Kasumi-1 (cell line): ENCODE data around the gene ATOX1.

ENCODE experiments used
- DNase-seq, 2 experiments: peaks; one replicate each; lab custom pipeline; 2025; lab: John Stamatoyannopoulos, UW

The ATOX1 gene

DNA sequence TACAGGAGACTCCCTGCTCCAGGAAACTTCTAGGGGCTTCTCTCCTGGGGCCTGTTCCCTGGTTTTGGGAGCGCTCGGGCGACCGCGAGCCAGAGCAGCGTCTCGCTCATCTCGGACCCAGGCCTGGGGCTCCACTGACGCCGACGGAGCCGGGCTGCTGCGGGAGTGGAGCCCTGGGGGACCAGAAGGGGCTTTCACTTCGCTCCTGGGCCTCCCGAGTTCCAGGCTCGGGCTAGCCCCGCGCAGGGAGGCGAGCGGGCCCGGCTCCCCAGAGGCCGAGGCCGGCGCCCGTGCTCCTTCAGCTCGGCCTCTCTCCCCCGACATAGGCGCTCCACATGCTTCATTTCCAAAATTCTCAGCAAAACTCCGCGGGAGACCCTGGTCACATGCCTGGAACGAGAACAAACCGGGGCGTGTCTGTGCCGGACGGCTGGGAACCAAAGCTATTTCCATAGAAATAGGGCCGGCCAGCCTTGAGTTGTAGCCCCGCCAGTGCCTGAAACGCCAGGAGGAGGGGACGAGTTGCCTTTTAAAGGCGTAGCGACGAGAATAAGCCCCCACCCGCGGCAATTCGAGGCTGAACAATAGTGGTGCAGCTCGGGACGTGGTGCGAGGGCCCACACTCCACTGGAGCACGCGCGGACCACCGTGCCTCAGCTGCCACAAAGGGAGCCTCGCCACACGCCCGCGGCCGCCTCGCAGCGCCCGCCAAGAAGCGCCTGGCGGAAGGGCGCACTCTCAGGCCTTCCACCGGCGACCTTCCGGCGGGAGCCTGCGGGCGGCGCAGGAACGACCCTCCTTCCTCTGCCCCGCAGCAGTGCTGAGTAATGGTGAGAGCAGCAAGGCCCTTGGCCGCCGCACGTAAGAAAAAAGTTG lies 12.2 kb upstream of the ATOX1 start:
- peak; percentile 65 to 78 for DNase-seq

DNA sequence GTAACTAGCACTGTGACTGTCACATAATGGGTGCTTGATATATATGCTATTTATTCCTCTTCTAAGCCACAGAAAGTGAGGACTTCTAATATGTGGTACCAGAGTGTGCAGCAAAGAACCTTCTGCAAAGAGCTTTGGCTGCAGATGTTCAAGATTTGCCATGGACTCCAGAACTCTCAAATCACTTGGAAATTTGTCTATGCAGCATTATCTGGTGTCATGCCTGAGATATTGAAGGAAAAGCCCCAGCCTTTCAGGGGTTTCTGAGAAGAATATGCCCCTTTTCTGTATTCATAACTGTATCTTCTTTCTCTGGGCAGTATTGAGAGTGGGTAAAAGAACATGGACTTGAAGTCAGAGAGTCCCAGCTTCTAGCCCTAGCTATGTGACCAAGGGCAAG lies 8.5 kb upstream of the ATOX1 start:
- DNase-seq, result no peak

DNA sequence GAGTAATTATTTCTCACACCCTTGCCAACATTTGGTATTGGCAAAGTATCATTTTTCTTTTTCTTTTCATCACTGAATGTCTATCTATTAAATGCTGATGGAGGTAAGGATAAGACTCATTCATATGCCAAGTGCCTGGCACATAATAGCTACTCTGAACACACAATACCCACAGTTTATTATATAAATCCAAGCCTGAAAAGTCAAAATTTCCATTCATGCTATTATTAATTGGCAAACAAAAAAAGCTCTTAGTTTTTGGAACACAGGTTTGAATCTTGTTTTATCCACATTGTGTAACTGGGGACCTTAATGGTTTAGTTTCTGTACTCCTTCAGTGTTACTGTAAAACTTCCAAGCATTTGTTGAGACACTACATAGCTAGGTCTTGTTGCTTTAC lies 6.4 kb upstream of the ATOX1 start:
- DNase-seq, result no peak

DNA sequence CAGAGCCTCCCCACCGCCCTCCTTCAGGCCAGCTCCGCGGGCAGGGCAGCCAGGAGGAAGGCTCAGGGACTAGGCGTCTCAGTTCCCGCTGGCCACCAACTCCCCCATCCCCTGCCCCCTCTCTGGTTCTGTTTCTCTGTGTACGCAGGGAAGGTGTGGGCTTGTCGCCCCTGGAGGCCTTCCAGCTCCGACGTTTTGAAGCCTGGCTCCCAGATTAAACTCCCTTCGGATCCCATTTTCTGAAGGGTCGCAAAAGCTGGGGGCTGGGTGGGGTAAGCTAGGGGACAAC lies 346 bp downstream of the ATOX1 start:
- no peak for DNase-seq

DNA sequence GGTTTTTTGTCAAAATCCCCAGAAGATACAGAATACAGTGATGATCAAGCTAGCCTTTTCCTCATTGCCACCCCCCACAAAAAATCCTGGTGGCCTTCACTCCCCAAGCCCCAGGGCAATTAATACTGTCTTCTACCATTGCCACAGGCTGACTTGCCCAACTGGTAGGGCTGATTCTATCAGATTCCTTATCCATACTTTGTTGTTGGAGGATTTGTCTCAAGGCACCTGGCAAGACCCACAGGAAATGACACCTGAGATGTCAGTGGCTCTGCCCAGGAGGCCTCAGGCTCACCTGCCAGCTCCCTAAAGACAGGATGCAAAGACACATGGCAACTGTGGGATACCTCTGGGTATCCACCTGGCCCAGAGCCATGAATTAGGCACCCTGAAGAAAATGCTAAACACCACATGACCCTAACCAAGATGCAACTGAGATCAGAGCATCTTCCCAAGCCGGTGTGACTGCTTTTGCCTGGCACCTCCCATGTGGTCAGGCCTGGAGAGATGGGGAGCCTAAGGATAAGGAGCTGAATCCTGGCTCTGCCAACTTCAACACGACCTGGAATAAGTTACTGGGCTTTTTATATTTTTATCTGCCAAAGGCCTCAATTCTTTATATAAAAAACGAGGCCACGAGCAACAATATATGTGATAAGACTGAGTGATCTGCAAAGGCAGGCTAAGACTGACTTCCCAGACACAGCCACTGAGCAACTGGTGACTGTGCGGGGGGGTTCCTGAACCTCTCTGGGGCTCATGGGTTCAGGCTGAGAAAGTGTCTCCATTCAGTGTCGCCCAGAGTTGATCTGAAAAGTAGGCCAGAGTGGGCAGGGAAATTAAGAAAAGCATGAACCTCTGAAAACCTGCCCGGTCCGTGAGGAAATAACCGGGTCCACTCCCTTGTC lies 944 bp downstream of the ATOX1 start:
- DNase-seq, result peak in 1 of 2 experiments; percentile 27

DNA sequence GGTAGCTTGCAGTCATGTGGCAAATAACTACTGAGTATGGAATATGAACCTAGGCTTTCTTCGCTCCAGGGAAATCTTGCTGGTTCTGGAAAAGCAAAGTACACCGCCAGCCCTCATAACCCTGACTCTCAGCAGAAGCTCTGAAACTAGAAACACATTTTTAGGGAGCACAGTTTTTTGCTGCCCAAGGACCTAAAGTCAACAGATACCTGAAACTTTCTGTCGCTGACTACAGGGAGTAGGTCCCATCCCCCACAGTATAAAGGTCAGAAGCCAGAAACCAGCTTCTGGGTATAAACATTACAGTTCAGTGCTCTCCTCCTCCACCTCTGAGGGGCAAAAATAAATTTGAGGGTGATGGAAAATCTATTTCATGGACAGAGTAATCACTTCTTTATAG lies 3.0 kb downstream of the ATOX1 start:
- no peak for DNase-seq

DNA sequence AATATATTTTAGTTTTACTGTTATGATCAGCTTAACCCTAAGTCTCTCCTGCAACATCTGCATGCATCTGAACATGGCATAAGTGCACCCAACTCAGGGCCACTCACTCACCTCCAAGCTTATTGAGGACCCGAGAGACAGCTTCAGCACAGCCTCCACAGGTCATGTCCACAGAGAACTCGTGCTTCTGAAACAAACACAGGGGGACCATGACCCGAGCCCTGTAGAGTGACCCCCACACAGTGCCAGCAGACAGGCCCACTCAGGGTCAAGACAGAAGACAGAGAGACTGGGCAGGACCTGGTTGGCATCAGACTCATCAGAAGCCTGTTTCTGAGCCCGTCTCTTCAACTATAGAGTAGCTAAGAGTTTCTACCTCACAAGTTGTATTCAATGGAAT lies 6.8 kb downstream of the ATOX1 start:
- DNase-seq, result no peak

DNA sequence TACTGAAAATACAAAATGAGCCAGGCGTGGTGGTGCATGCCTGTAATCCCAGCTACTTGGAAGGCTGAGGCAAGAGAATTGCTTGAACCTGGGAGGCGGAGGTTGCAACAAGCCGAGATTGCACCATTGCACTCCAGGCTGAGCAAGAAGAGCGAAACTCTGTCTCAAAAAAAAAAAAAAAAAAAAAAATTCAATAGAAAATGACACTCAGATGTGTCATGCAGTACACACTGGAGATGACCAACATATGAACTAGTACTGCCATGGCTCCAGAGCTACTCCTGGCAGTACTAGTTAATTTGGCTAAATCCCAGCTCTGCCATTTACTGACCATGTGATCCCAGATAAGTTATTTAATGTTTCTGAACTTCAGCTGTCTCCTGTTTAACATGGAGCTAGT lies 7.3 kb downstream of the ATOX1 start:
- DNase-seq, result no peak

DNA sequence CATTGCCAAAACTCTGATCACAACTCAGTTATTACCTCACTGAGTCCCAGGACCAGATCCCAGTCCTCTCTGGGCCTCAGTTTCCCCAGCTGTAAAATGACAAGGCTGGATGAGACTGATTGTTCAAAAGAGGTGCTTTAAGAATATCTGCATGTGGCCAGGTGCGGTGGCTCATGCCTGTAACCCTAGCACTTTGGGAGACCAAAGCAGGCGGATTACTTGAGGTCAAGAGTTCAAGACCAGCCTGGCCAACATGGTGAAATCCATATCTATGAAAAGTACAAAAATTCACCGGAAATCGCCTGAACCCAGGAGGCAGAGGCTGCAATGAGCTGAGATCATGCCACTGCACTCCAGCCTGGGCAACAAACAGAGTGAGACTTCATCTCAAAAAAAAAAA lies 8.3 kb downstream of the ATOX1 start:
- DNase-seq, result no peak

DNA sequence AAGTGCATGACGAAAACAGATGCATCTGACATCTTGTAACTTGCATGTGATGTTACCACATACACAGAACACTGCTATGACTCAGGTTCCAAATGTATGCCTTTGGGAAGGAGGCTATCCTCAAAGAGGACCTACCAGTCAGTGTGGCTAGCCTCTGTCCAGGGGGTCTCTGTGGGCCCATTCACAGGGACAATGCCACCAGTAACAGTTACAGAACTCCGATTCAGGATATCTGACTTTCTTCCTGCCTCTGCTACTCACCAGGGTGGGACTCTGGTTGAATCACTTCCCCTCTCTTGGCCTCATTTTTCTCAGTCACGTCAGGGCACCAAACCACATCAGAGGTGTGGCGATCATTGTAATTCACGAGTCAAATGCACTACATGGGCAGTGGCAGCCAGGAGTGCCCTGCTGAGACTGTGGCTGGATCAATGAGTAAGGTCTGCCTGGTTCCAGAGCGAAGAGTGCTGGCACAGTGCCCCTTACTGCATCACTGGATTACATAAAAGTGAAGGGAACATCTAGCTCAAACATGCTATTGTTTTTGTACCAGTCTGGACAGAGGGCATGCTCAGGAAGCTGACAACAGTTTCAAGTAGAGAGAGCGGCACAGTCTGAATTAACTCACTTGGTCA lies 13.2 kb downstream of the ATOX1 start:
- no peak for DNase-seq

DNA sequence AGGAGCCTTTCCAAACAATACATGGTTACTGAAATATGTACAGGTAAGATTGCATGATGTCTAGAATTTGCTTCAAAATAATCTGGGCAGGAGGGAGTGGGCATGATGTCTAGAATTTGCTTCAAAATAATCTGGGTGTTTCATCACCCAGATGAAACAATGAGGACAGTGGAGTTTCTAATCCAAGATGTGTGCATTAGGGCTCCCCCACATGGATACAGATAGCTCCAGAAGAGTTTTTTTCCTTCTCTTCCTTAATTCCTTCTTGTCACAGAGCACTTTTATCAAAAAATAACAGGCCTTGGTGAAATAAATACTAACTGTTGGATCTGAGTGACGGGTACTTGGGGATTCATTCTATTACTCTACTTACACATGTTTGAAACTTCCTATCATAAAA lies 14.9 kb downstream of the ATOX1 start:
- DNase-seq, result no peak

DNA sequence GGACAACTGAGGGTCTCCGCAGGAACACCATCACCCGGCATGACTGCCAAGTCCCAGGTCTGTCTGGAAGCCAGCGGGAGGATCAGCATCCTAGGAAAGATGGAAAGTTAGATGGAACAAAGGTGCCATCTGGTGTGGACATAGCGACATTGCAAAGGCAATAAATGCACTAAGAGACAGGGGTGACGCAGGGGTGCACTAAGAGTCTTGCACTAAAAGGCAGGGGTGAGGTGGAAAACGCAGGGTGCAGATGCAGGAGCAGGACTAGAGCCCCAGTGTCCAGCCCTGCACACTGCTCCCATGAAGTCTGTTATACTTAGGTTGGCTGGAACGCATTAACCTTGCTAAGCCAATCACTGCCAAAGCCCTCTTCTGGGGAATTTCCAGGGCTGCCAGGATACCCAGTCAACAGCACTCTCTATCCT lies 15.5 kb downstream of the ATOX1 start:
- peak; percentile 44 to 57 for DNase-seq

DNA sequence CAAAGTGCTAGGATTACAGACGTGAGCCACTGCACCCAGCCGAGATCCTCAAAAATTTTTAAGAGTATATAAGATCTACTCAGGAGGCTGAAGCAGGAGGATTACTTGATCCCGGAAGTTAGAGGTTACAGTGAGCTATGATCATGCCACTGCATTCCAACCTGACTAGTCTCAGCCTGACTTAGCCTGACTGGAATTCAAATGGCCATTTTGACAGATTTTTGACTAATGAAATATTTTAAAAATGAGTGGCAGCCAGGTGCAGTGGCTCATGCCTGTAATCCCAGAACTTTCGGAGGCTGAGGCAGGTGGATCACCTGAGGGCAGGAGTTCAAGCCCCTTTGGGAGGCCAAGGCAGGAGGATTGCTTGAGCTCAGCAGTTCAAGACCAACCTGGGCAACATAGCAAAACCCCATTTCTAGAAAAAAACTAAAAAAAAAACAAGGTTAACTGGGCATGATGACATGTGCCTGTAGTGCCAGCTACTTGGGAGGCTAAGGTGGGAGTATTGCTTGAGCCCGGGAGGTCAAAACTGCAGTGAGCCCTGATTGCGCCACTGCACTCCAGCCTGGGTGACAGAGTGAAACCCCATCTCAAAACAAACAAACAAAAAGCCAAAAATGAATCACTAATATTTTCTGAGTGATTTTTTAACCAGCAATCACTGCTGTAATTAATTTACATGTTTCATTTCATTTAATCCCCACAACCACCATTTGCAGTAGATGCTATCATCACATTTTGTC lies 16.6 kb downstream of the ATOX1 start:
- DNase-seq, result no peak

DNA sequence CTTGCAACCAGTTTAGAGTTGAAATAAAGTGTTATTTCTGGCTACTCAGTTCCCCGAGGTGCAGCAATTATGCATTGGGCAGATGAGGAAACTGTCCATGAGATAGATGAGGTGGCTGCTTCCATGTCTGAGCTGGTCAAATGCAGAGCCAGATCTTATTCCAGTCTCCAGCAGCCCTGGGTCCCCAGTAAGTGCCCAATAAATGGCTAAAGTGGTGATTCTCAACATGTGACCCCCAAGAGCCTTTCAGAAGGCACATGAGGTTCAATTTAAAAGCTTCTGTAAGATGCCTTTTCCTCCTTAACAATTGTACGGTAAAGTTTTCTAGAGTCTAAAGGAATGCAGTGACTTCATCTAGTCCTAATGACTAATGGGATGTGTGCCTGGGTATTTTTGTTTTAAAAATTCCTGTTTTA lies 17.5 kb downstream of the ATOX1 start:
- no peak for DNase-seq

DNA sequence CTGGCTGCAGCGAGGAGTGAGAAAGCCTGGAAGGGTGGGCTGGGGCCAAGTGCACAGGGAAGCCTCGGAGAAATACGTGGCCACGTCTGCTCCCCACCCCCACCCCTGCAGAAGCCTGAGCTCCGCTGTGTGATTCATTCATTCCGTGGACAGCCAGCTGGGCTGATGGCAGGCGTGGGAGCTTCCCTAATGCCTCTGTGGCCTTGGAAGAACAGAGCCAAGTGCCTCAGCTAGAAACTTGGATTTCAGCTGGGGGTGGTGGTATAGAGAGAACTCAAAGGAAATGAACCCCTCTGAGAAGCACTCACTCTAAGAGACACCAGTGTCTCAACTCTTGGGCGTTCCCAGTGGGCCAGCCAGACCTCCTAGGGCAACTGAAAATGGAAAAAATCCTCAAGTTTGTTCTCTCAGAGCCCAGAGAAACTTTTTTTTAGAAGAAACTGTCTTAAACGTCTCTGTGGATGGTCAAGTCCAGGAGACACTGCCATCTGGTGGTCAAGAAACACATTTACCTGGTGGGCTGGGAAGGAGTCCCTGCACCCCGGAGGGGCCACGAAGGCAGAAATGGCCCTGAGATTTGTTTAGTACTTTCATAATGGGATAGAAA lies 18.0 kb downstream of the ATOX1 start:
- DNase-seq, result peak; percentile 67 to 77

DNA sequence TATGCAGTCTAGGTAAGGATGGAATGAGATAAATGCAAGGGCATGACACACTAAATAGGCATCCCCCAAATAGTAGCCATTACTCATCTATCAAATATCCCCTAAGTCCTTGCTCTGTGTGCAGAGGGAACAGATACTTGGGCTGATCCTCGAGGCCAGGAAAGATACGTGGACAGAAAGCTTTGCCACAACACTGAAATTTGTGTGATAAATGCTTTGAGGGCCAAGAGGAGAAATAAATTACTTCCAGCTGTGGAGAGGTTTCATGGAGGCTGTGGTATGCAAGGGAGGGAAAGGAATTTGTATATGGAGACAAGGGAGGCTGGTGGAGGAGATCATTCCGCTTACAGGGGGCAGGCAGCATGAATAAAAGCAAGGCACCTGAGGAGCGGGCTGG lies 18.5 kb downstream of the ATOX1 start:
- DNase-seq, result no peak

DNA sequence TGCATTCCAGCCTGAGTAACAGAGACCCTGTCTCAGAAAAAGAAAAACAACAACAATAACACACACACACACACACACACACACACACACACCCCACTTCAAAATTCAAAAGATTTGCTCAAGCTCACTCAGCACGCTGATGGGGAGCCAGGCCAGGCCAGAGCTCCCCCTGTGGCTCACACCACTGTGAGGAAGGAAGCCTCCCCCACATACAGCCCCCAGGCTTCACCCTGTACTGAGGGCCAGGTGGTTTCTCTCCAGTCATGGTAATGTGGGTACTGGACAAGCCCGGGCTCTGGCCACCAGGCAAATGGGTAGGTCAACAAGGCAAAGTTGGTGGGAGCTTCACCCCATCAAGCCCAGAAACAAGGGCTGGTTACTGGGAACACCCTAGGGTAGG lies 19.0 kb downstream of the ATOX1 start:
- DNase-seq, result no peak

DNA sequence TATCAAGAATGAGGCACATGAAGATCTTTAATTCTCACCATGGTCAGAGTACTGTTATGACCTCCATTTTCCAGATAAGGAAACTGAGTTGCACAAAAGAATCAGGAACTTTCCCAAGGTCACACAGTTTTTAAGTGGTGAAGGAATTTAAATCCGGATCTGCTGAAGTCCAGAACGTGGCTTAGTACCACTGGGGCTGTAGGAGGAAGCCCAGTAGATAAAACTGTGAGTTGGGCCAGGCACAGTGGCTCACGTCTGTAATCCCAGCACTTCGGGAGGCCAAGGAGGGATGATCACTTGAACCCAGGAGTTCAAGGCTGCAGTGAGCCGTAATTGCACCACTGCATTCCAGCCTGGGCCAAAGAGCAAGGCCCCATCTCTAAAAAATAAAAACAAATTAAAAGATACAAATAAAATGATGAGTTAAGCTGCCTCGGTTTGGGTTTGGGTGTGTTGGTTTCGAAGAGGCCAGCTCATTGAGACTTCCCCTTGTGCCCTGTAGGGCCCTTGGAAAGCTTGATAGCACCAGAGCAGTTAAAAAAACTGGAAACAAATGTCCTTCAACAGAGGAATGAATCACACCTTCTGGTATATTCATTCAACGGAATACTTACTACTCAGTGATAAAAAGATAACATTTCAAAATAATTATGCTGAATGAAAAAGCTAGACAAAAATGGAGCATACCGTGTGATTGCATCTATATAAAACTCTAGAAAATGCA lies 20.1 kb downstream of the ATOX1 start:
- no peak for DNase-seq

DNA sequence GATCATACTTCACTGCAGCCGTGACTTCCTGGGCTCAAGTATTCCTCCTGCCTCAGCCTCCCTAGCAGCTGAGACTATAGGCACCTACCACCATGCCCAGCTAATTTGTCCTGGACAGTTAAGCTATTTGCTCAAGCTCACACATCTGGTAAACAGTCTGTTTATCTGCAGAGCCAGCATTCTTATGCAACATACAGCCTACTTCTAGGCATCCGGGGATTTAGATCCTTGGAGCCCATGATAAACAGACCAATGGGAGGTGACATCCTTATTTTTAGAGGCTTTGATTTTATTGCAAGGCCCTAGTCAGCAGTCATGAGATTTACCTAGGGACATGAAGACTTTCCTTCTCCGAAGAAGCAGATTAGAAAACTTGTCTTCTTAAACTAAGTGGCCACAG lies 21.0 kb downstream of the ATOX1 start:
- no peak for DNase-seq

DNA sequence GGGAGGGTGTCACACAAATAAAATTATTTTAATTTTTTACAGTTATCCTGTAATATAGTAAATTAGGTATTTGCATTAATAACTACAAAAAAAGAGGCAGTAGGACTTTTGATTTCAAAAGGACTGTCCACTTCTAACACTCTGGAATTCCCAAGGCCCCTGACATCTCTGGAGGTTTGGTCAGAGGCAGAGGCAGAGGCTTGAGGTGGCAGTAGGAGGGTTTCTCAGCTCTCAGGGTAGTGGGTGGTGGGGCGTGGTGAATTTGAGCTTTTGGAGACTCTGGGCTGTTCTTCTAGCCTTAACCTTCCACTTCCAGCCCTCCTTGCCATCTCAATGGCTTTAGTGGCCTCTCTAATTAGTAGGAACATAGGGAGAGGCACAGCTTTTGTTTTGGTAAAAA lies 22.8 kb downstream of the ATOX1 start:
- DNase-seq, result no peak

DNA sequence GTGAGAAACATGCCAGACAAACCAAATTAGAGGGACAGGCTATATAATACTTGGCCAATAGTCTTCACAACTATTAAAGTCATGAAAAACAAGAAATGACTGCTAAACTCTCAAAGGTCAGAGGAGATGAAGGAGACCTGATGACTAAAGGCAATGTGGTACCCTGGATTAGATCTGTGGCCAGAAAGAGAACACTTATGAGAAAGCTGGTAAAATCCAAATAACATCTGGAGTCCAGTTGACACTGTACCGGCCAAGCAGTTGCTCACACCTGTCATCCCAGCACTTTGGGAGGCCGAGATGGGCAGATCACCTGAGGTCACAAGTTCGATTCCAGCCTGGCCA lies 24.4 kb downstream of the ATOX1 start:
- no peak for DNase-seq
